ENCODE data around the gene KRT73. TPM values are rescaled to one million over a fixed set of nuclear protein-coding genes. Genes with fewer than 3 reads are reported as not detected.
A peak's percentile ranks its signal among the peaks of the same experiment; 100 is the strongest.
"Not testable (repeated sequence)": the region's sequence is repeated elsewhere in the genome, so short reads cannot be mapped to it uniquely, and the experiment has no call there.

The KRT73 gene
- total RNA-seq, 4 donors from 2014 or later = 3.0 to 15.3 (median 6.0) TPM

GRCh38 chr12:52602552-52602951, 15.8 kb downstream of the KRT73 start:
- intact Hi-C loops (cut with DNase I; ENCODE audit: low total_unique reads) = no loop called here
- TF ChIP-seq CTCF (IDR thresholded peaks at IDR 0.05) (no peak), POLR2A (IDR thresholded peaks at IDR 0.05) (no peak)
- peak in 1 of 2 donors; percentile 53 for DNase-seq (ENCODE audit: low spot score in 2 of 2)
- 88 to 90% methylated on average over 5 of the region's 5 CpGs for WGBS, 2 donors
- H3K4me3 ChIP-seq (ENCODE audit: low read depth, poor library complexity, severe bottlenecking) = no peak overlapping the region

- TF ChIP-seq POLR2A (IDR thresholded peaks at IDR 0.05) (no peak), CTCF (IDR thresholded peaks at IDR 0.05) (no peak)
- DNase-seq (ENCODE audit: low spot score in 2 of 2) = no peak
- 76 to 80% methylated on average over 4 of the region's 4 CpGs for WGBS, 2 donors
- intact Hi-C loops (cut with DNase I; ENCODE audit: low total_unique reads) = no loop called here
- H3K4me3 ChIP-seq (ENCODE audit: low read depth, poor library complexity, severe bottlenecking) = no peak overlapping the region
Measured at GRCh38 chr12:52601671-52602070, 16.7 kb downstream of the KRT73 start.

- DNase-seq (ENCODE audit: low spot score in 2 of 2) = peak in 1 of 2 donors; percentile 82
- intact Hi-C loops (cut with DNase I; ENCODE audit: low total_unique reads) = no loop called here
- WGBS, 2 donors = 40 to 79% methylated on average over 14 to 28 of the region's 48 CpGs
- no peak within 1 kb of the TSS for H3K4me3 ChIP-seq (ENCODE audit: low read depth, poor library complexity, severe bottlenecking)
- TF ChIP-seq CTCF (IDR thresholded peaks at IDR 0.05) (no peak), POLR2A (IDR thresholded peaks at IDR 0.05) (no peak)
Measured at GRCh38 chr12:52600941-52601481, 17.3 kb downstream of the KRT73 start, which contains the start of gene KRT72. Gene KRT72, minus strand, starts transcription at chr12:52601463. Its CDS starts 11 bp downstream, at chr12:52601452.

- 89 to 93% methylated on average over 12 of the region's 12 CpGs for WGBS, 2 donors
- intact Hi-C loops (cut with DNase I; ENCODE audit: low total_unique reads) = no loop called here
Measured at GRCh38 chr12:52600475-52600874, 17.9 kb downstream of the KRT73 start.

GRCh38 chr12:52600071-52600470, 18.3 kb downstream of the KRT73 start:
- no peak overlapping the region for H3K4me3 ChIP-seq (ENCODE audit: low read depth, poor library complexity, severe bottlenecking)
- DNase-seq (ENCODE audit: low spot score in 2 of 2) = peak in 1 of 2 donors; percentile 42
- TF ChIP-seq CTCF (IDR thresholded peaks at IDR 0.05) (no peak), POLR2A (IDR thresholded peaks at IDR 0.05) (no peak)
- WGBS, 2 donors = 60 to 82% methylated on average over 2 of the region's 2 CpGs
- intact Hi-C loops (cut with DNase I; ENCODE audit: low total_unique reads) = no loop called here

More at GRCh38 chr12:52600475-52600874, 17.9 kb downstream of the KRT73 start:
- TF ChIP-seq CTCF (IDR thresholded peaks at IDR 0.05) = no peak
- TF ChIP-seq POLR2A (IDR thresholded peaks at IDR 0.05) = no peak
- no peak for DNase-seq (ENCODE audit: low spot score in 2 of 2)
- no peak overlapping the region for H3K4me3 ChIP-seq (ENCODE audit: low read depth, poor library complexity, severe bottlenecking)

GRCh38 chr12:52598966-52599365, 19.4 kb downstream of the KRT73 start:
- 88 to 93% methylated on average over 5 of the region's 5 CpGs for WGBS, 2 donors
- peak in 1 of 2 donors; percentile 60 for DNase-seq (ENCODE audit: low spot score in 2 of 2)
- H3K4me3 ChIP-seq (ENCODE audit: low read depth, poor library complexity, severe bottlenecking) = no peak overlapping the region
- no peak for TF ChIP-seq CTCF (IDR thresholded peaks at IDR 0.05)
- no peak for TF ChIP-seq POLR2A (IDR thresholded peaks at IDR 0.05)
- intact Hi-C loops (cut with DNase I; ENCODE audit: low total_unique reads) = no loop called here

GRCh38 chr12:52594237-52594636, 24.1 kb downstream of the KRT73 start:
- intact Hi-C loops (cut with DNase I; ENCODE audit: low total_unique reads); H3K4me3 ChIP-seq (ENCODE audit: low read depth, poor library complexity, severe bottlenecking); DNase-seq (ENCODE audit: low spot score in 2 of 2): not testable (repeated sequence)
- WGBS, 2 donors = 80 to 98% methylated on average over 4 of the region's 4 CpGs
